ENCODE results near the gene GMCL2. TPM values are rescaled to one million over a fixed set of nuclear protein-coding genes. Genes with fewer than 3 reads are reported as not detected.

GMCL2 gene
- total RNA-seq, 4 donors from 2014 or later = not detected

DNA sequence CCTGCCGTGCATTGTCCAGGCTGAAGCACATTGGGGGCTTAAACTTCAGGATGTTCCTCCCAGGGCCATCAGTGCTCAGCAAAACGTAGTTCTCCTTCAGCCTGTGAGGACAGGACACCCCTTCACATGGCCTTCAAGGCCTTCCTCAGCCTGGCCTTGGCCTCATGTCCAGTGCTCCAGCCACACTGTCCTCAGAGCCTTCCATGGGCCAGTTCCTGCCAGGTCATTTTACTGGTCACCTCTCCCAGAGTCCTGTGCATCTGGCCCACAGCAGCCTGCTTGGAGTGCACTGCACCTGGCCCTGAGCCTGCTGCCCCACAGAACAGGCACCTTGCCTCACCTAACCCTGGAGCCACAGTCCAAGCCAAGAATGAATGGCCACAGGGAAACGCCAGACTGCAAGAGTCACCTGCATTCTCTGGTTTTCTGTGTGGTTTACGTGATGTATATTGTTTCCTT is 25.9 kb upstream of the GMCL2 start:
- 53 to 60% methylated on average over 1 to 2 of the region's 4 CpGs for WGBS, 2 donors (ENCODE audit: low coverage in 1 of 2)
- no peaks in the 10 kb centered on the region for H3K27me3 ChIP-seq
- no peak for ATAC-seq
- H3K4me3 ChIP-seq = no peak overlapping the region
- H3K27ac ChIP-seq = no peak overlapping the region
- H3K36me3 ChIP-seq = peaks cover 0 to 97% of the 10 kb centered on the region in 2 donors
- peaks cover 0 to 18% (median 2%) of the 10 kb centered on the region in 3 donors for H3K4me1 ChIP-seq
- TF ChIP-seq POLR2A (IDR thresholded peaks at IDR 0.05) = no peak
- TF ChIP-seq, protein P1, sequence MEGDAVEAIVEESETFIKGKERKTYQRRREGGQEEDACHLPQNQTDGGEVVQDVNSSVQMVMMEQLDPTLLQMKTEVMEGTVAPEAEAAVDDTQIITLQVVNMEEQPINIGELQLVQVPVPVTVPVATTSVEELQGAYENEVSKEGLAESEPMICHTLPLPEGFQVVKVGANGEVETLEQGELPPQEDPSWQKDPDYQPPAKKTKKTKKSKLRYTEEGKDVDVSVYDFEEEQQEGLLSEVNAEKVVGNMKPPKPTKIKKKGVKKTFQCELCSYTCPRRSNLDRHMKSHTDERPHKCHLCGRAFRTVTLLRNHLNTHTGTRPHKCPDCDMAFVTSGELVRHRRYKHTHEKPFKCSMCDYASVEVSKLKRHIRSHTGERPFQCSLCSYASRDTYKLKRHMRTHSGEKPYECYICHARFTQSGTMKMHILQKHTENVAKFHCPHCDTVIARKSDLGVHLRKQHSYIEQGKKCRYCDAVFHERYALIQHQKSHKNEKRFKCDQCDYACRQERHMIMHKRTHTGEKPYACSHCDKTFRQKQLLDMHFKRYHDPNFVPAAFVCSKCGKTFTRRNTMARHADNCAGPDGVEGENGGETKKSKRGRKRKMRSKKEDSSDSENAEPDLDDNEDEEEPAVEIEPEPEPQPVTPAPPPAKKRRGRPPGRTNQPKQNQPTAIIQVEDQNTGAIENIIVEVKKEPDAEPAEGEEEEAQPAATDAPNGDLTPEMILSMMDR (IDR thresholded peaks at IDR 0.05) = no peak
- no peak for TF ChIP-seq EP300 (IDR thresholded peaks at IDR 0.05)
- TF ChIP-seq POLR2AphosphoS5 (IDR thresholded peaks at IDR 0.05) = no peak
- H3K9me3 ChIP-seq = no peaks in the 10 kb centered on the region

DNA sequence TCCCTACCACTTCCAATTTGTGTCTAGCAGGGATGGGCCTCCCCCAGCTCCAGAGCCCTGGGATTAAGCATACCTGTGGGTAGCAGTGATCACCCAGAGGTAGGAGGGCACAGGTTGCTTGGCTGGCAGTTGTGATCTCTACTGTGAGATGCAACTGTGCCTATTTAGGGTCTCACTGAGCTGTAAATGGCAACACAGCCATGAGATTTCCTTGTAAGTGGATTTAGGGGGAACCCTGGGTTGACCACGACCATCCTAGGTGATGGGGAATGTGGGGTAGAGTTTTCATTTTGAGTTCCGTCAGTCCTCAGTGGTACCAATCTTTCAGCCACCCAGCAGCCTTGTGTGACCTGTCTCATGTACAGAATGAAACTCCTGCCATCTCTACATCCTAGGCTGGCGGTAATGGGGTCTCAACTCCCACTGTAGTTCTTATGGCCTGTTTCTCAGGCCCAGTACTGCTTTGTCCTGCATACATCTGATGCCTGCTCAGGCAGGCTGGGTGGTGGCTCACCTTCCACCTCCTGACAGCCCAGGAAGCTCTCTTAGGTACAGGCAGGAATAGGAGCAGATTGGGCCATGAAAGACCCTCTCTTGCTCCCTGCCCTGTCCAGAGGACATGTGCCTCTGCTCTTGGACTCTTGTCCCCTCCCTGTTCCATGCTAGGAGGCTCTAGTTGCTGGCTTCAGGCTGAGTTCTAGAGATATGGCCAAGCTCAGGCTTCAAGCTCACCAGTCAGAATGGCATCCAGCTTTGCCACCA is 25.3 kb upstream of the GMCL2 start:
- peaks cover 0 to 100% of the 10 kb centered on the region in 2 donors for H3K36me3 ChIP-seq
- no peaks in the 10 kb centered on the region for H3K9me3 ChIP-seq
- no peak overlapping the region for H3K27ac ChIP-seq
- H3K4me1 ChIP-seq = peaks cover 0 to 24% (median 3%) of the 10 kb centered on the region in 3 donors
- WGBS, 2 donors (ENCODE audit: low coverage in 1 of 2) = 92% methylated on average over 3 of the region's 3 CpGs; no CpG with 5 or more reads in 1 of the 2 donors
- no peaks in the 10 kb centered on the region for H3K27me3 ChIP-seq
- ATAC-seq = no peak
- no peak overlapping the region for H3K4me3 ChIP-seq
- TF ChIP-seq POLR2AphosphoS5 (IDR thresholded peaks at IDR 0.05) (no peak), EP300 (IDR thresholded peaks at IDR 0.05) (no peak), POLR2A (IDR thresholded peaks at IDR 0.05) (no peak)
- TF ChIP-seq, protein P1 (IDR thresholded peaks at IDR 0.05) = no peak

- Histone ChIP-seq H3K36me3 (peaks cover 0 to 98% of the 10 kb centered on the region in 2 donors), H3K27me3 (no peaks in the 10 kb centered on the region), H3K4me3 (no peak overlapping the region), H3K9me3 (no peaks in the 10 kb centered on the region), H3K4me1 (peaks cover 0 to 35% (median 13%) of the 10 kb centered on the region in 3 donors), H3K27ac (no peak overlapping the region)
- ATAC-seq = peak; percentile 13
- WGBS, 2 donors (ENCODE audit: low coverage in 1 of 2) = 54 to 63% methylated on average over 3 to 7 of the region's 8 CpGs
- TF ChIP-seq, protein P1 (IDR thresholded peaks at IDR 0.05) = no peak
- TF ChIP-seq POLR2A (IDR thresholded peaks at IDR 0.05) (no peak), POLR2AphosphoS5 (IDR thresholded peaks at IDR 0.05) (no peak), EP300 (IDR thresholded peaks at IDR 0.05) (no peak)
Measured at GRCh38 chr5:178211095-178212048, 24.2 kb upstream of the GMCL2 start.

DNA sequence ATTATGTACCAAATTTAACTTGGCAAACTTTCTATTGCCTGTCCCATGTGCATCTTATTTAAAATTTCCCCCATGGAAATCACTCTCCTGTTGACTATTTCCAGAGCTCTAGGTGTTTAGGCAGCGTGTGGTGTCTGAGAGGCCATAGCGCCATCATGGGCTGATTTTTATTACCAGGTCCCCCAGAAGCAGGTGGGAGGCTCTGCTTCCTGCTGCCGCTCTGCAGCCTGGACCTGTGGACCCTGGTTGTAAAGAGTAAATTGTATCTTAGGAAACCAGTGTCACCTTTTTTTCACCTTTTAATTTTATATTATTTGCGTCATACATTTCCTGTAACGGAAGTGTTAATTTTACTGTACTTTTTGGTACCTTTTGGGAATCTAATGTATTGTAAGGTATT is 23.5 kb upstream of the GMCL2 start:
- Histone ChIP-seq H3K9me3 (no peaks in the 10 kb centered on the region), H3K27me3 (no peaks in the 10 kb centered on the region), H3K27ac (no peak overlapping the region), H3K36me3 (peaks cover 0 to 92% of the 10 kb centered on the region in 2 donors), H3K4me3 (no peak overlapping the region), H3K4me1 (peaks cover 0 to 39% (median 20%) of the 10 kb centered on the region in 3 donors)
- ATAC-seq = no peak
- TF ChIP-seq EP300 (IDR thresholded peaks at IDR 0.05) = no peak
- TF ChIP-seq POLR2A (IDR thresholded peaks at IDR 0.05) = no peak
- TF ChIP-seq, protein P1 (IDR thresholded peaks at IDR 0.05) = no peak
- TF ChIP-seq POLR2AphosphoS5 (IDR thresholded peaks at IDR 0.05) = no peak
- WGBS, 2 donors (ENCODE audit: low coverage in 1 of 2) = 83 to 85% methylated on average over 4 to 5 of the region's 5 CpGs

All from gastroesophageal sphincter (tissue), 4 donors.